ENCODE results near the gene PHC2. TPM values are rescaled to one million over a fixed set of nuclear protein-coding genes. Genes with fewer than 3 reads are reported as not detected.

PHC2 gene
- total RNA-seq, 3 donors from 2014 or later (not counting 1 experiment from before 2014, with no cell fraction given) = 36.6 to 46.6 (median 39.5) TPM

- no peaks in the 10 kb centered on the region for H3K4me1 ChIP-seq (ENCODE audit: control insufficient read depth, insufficient read depth, low read length)
- H3K36me3 ChIP-seq (ENCODE audit: control insufficient read depth, insufficient read depth, low read length) = peaks cover 36% of the 10 kb centered on the region
- Mint-ChIP-seq H3K27me3 (ENCODE audit: low read depth in 2 of 2) (no peaks in the 10 kb centered on the region), H3K9me3 (no peaks in the 10 kb centered on the region), H3K36me3 (no peaks in the 10 kb centered on the region), H3K4me3 (no peak overlapping the region), H3K27ac (no peak overlapping the region), H3K4me1 (peaks cover 0 to 16% of the 10 kb centered on the region in 2 donors)
- DNase-seq = no peak
- no peak overlapping the region for H3K4me3 ChIP-seq (ENCODE audit: low read length)
- over 99% methylated on average over 8 of the region's 8 CpGs for WGBS (ENCODE audit: insufficient coverage)
- H3K9me3 ChIP-seq (ENCODE audit: control insufficient read depth, insufficient read depth, low read length) = no peaks in the 10 kb centered on the region
- no peak for ATAC-seq
- intact Hi-C loops (cut with micrococcal nuclease) = no loop called here
- no peak for TF ChIP-seq CTCF (IDR thresholded peaks at IDR 0.05)
- no peak overlapping the region for H3K27ac ChIP-seq (ENCODE audit: low read length)
- no peaks in the 10 kb centered on the region for H3K27me3 ChIP-seq (ENCODE audit: control insufficient read depth, insufficient read depth, low read length)
Observed at GRCh38 chr1:33286451-33287185, 144.3 kb downstream of the PHC2 start.

GRCh38 chr1:33284049-33284448 is 146.8 kb downstream of the PHC2 start:
- no peak overlapping the region for H3K4me3 Mint-ChIP-seq
- no peak overlapping the region for H3K4me3 ChIP-seq (ENCODE audit: low read length)
- H3K27ac ChIP-seq (ENCODE audit: low read length) = no peak overlapping the region
- no peaks in the 10 kb centered on the region for H3K9me3 Mint-ChIP-seq
- ATAC-seq (no peak), DNase-seq (no peak)
- H3K9me3 ChIP-seq (ENCODE audit: control insufficient read depth, insufficient read depth, low read length) = no peaks in the 10 kb centered on the region
- TF ChIP-seq CTCF (IDR thresholded peaks at IDR 0.05) = no peak
- H3K27ac Mint-ChIP-seq = no peak overlapping the region
- intact Hi-C loops (cut with micrococcal nuclease) = no loop called here
- no peaks in the 10 kb centered on the region for H3K27me3 Mint-ChIP-seq (ENCODE audit: low read depth in 2 of 2)
- no peaks in the 10 kb centered on the region for H3K36me3 Mint-ChIP-seq
- peaks cover 50% of the 10 kb centered on the region for H3K36me3 ChIP-seq (ENCODE audit: control insufficient read depth, insufficient read depth, low read length)
- H3K4me1 ChIP-seq (ENCODE audit: control insufficient read depth, insufficient read depth, low read length) = no peaks in the 10 kb centered on the region
- no peaks in the 10 kb centered on the region for H3K27me3 ChIP-seq (ENCODE audit: control insufficient read depth, insufficient read depth, low read length)
- WGBS (ENCODE audit: insufficient coverage) = 94% methylated on average over 6 of the region's 6 CpGs
- peaks cover 0 to 14% of the 10 kb centered on the region in 2 donors for H3K4me1 Mint-ChIP-seq

GRCh38 chr1:33282791-33283190 is 148.1 kb downstream of the PHC2 start:
- no peak overlapping the region for H3K27ac Mint-ChIP-seq
- no peak for ATAC-seq
- peaks cover 52% of the 10 kb centered on the region for H3K36me3 ChIP-seq (ENCODE audit: control insufficient read depth, insufficient read depth, low read length)

More at GRCh38 chr1:33282791-33283190, 148.1 kb downstream of the PHC2 start:
- no peaks in the 10 kb centered on the region for H3K36me3 Mint-ChIP-seq
- intact Hi-C loops (cut with micrococcal nuclease) = no loop called here
- no peaks in the 10 kb centered on the region for H3K4me1 ChIP-seq (ENCODE audit: control insufficient read depth, insufficient read depth, low read length)
- H3K4me3 ChIP-seq (ENCODE audit: low read length) = no peak overlapping the region
- H3K4me3 Mint-ChIP-seq = no peak overlapping the region
- no peak for TF ChIP-seq CTCF (IDR thresholded peaks at IDR 0.05)
- H3K9me3 ChIP-seq (ENCODE audit: control insufficient read depth, insufficient read depth, low read length) = no peaks in the 10 kb centered on the region
- no peaks in the 10 kb centered on the region for H3K27me3 Mint-ChIP-seq (ENCODE audit: low read depth in 2 of 2)
- peaks cover 0 to 10% of the 10 kb centered on the region in 2 donors for H3K4me1 Mint-ChIP-seq
- H3K9me3 Mint-ChIP-seq = no peaks in the 10 kb centered on the region
- no peak overlapping the region for H3K27ac ChIP-seq (ENCODE audit: low read length)
- H3K27me3 ChIP-seq (ENCODE audit: control insufficient read depth, insufficient read depth, low read length) = no peaks in the 10 kb centered on the region
- DNase-seq = no peak
- WGBS (ENCODE audit: insufficient coverage) = 92% methylated on average over 3 of the region's 3 CpGs

Data from natural killer cell (primary cell).